Neuronal stem cell (in vitro differentiated cells): ENCODE data around the gene CLDN24.

Experiments
- DNase-seq: peaks from one replicate; pipeline ENCODE4 v3.0.0-alpha.2; 2013; ENCODE audit warnings: low spot score
- H2AFZ ChIP-seq: one replicate; pipeline ENCODE4 v1.6.1; 2013; ENCODE audit warnings: mild to moderate bottlenecking, low read length, inconsistent platforms
- H2AK5ac ChIP-seq: 2 replicates; pipeline ENCODE4 v1.6.1; 2013; ENCODE audit warnings: low read depth, mild to moderate bottlenecking, inconsistent platforms, low read length, moderate library complexity, mixed read lengths
- H2BK120ac ChIP-seq: 2 replicates; pipeline ENCODE4 v1.6.1; 2013; ENCODE audit warnings: low read depth, mild to moderate bottlenecking, inconsistent platforms, low read length, moderate library complexity, mixed read lengths
- H2BK12ac ChIP-seq: one replicate; pipeline ENCODE4 v1.6.1; 2013; ENCODE audit warnings: low read length, inconsistent platforms
- H2BK15ac ChIP-seq: 2 replicates; pipeline ENCODE4 v1.6.1; 2013; ENCODE audit warnings: mild to moderate bottlenecking, low read length, inconsistent platforms, mixed read lengths
- H2BK5ac ChIP-seq: one replicate; pipeline ENCODE4 v1.6.1; 2013; ENCODE audit warnings: inconsistent platforms, mild to moderate bottlenecking, low read length, moderate library complexity
- H3K14ac ChIP-seq: one replicate; pipeline ENCODE4 v1.6.1; 2013; ENCODE audit warnings: low read length, inconsistent platforms
- H3K18ac ChIP-seq: 2 replicates; pipeline ENCODE4 v1.6.1; 2013; ENCODE audit warnings: low read length, inconsistent platforms
- H3K23ac ChIP-seq: 2 replicates; pipeline ENCODE4 v1.6.1; 2013; ENCODE audit warnings: low read depth, mild to moderate bottlenecking, mixed read lengths, low read length, inconsistent platforms; ENCODE audit not compliant: poor library complexity
- H3K27ac ChIP-seq: replicated peaks from 3 replicates; pipeline ENCODE4 v1.5.1; 2013; ENCODE audit warnings: low read length, inconsistent platforms
- H3K27me3 ChIP-seq, 3 experiments: 2 replicates each; pipeline ENCODE4 v1.6.1; 2013; ENCODE audit warnings: low read length in 3 of 3, mild to moderate bottlenecking in 2 of 3, inconsistent platforms in 1 of 3, low read depth in 1 of 3, mixed read lengths in 1 of 3, moderate library complexity in 1 of 3; ENCODE audit not compliant: control insufficient read depth in 3 of 3, insufficient read depth in 3 of 3
- H3K36me3 ChIP-seq, 2 donors: replicated peaks in 1 of 2; 2 replicates each; pipeline ENCODE4 v1.6.1; 2013; ENCODE audit warnings: low read length in 2 of 2; ENCODE audit not compliant: control insufficient read depth in 2 of 2, insufficient read depth in 2 of 2
- H3K4ac ChIP-seq: 2 replicates; pipeline ENCODE4 v1.6.1; 2013; ENCODE audit warnings: inconsistent platforms, mild to moderate bottlenecking, low read length, moderate library complexity
- H3K4me1 ChIP-seq, 2 donors: 1 replicate in 1 of 2; 2 replicates in 1 of 2; pipeline ENCODE4 v1.6.1; 2013; ENCODE audit warnings: low read length in 2 of 2, low read depth in 1 of 2; ENCODE audit not compliant: control insufficient read depth in 2 of 2, insufficient read depth in 1 of 2
- H3K4me2 ChIP-seq: one replicate; pipeline ENCODE4 v1.6.1; 2013; ENCODE audit warnings: mild to moderate bottlenecking, low read length, inconsistent platforms; ENCODE audit not compliant: insufficient read depth, poor library complexity, severe bottlenecking
- H3K4me3 ChIP-seq, 2 donors: 2 replicates each; pipeline ENCODE4 v1.5.1; 2013; ENCODE audit warnings: low read length in 2 of 2, mild to moderate bottlenecking in 2 of 2, inconsistent platforms in 1 of 2, moderate library complexity in 1 of 2
- H3K79me1 ChIP-seq: one replicate; pipeline ENCODE4 v1.6.1; 2013; ENCODE audit warnings: low read depth, mild to moderate bottlenecking, inconsistent platforms, low read length, moderate library complexity
- H3K9ac ChIP-seq: one replicate; pipeline ENCODE4 v1.6.1; 2013; ENCODE audit warnings: mild to moderate bottlenecking, low read depth, low read length, inconsistent platforms; ENCODE audit not compliant: poor library complexity
- H3K9me3 ChIP-seq, 2 donors: replicated peaks in 1 of 2; 2 replicates each; pipeline versions ENCODE3 to v1.6.1; 2013; ENCODE audit warnings: low read length in 2 of 2, mild to moderate bottlenecking in 2 of 2, inconsistent platforms in 1 of 2, low read depth in 1 of 2, mixed read lengths in 1 of 2, moderate library complexity in 1 of 2; ENCODE audit not compliant: control insufficient read depth in 2 of 2, insufficient read depth in 1 of 2
- H4K8ac ChIP-seq: one replicate; pipeline ENCODE4 v1.6.1; 2013; ENCODE audit warnings: low read depth, mild to moderate bottlenecking, inconsistent platforms, low read length, moderate library complexity
- H4K91ac ChIP-seq: one replicate; pipeline ENCODE4 v1.6.1; 2013; ENCODE audit warnings: low read length, low read depth, mild to moderate bottlenecking, inconsistent platforms; ENCODE audit not compliant: poor library complexity
- WGBS, 2 donors: extraction: QIAGEN DNeasy Blood & Tissue Kit; methylation state at CpG; one replicate each; pipeline ENCODE4 v1.1.7; 2013; ENCODE audit warnings: missing lambda C conversion rate in 2 of 2, mixed read lengths in 1 of 2; ENCODE audit not compliant: insufficient read length in 2 of 2, insufficient replicate concordance in 1 of 2; ENCODE audit errors: extremely low coverage in 2 of 2; 5-methylcytosine and 5-hydroxymethylcytosine counted together

The CLDN24 gene

DNA sequence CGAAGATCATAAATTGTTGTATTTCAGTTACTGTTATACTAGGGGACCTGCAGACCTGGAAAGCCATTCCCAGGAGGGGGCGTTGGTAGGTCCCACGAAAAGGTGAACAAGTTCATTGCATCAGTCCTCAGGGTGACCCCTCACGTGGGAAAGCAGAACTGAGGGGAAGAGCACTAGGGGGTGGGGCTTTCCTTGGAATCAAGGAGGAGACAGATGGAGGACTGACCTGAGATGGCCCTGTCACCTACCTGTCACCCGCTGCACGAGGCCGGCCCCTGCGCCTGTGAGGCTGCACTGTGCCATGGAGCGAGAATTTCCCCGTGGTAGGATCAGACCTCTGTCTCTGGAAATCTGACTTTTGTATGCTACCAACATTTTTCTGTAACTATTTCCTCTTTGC, 41.8 kb upstream of the CLDN24 start:
- no peak overlapping the region for H2BK15ac ChIP-seq
- H3K18ac ChIP-seq, result peak overlapping the region; percentile 6
- no peak for DNase-seq
- H2BK5ac ChIP-seq, result no peak overlapping the region
- no peak overlapping the region for H2BK12ac ChIP-seq
- H3K27ac ChIP-seq, result no peak overlapping the region
- peaks cover 0 to 2% of the 10 kb centered on the region in 2 donors for H3K9me3 ChIP-seq
- H3K4ac ChIP-seq, result no peak overlapping the region
- H4K8ac ChIP-seq, result no peak overlapping the region
- WGBS, 2 donors, result no CpG with 5 or more reads among the region's 10 CpGs
- H3K4me2 ChIP-seq, result no peak overlapping the region
- H3K27me3 ChIP-seq, result no peaks in the 10 kb centered on the region
- H3K9ac ChIP-seq, result no peak overlapping the region
- H3K36me3 ChIP-seq, result no peaks in the 10 kb centered on the region
- no peak overlapping the region for H3K23ac ChIP-seq
- H3K4me1 ChIP-seq, result peaks cover 2 to 3% of the 10 kb centered on the region in 2 donors
- H3K4me3 ChIP-seq, result no peak overlapping the region
- no peak overlapping the region for H2AK5ac ChIP-seq
- H2BK120ac ChIP-seq, result no peak overlapping the region
- peak overlapping the region; percentile 70 for H2AFZ ChIP-seq
- H3K79me1 ChIP-seq, result no peaks in the 10 kb centered on the region
- H3K14ac ChIP-seq, result no peak overlapping the region
- H4K91ac ChIP-seq, result no peak overlapping the region

DNA sequence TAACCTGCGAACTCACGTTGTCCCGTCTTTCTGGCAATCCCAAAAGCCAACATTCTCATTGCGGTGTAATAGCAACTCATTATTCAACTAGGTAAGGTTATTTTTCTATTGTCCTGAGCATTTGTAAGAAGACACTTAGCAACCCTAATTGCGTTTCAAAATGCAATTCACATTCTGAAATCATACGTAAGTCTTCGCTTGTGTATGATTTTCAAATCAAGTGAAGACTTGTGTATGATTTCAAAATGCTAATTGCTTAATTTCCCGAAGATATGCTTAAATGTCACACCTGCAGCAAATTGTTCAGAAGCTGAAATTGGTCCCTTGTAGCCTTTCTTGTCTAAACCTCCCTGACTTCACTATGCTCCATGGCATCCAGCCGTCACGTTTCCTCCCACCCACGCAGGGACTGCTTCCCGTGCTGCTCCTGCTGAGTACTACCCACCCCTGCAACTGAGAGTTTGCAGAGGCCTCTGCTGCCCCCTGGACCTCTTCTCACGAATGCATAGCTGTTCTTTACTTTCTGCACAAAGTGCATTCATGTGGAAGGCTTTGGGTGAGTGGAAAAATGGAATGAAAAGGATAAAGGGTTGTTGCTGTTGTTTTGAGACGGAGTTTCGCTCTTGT, 40.8 kb upstream of the CLDN24 start:
- no peak overlapping the region for H3K14ac ChIP-seq
- H3K9me3 ChIP-seq, result peaks cover 0 to 2% of the 10 kb centered on the region in 2 donors
- no peak overlapping the region for H2BK5ac ChIP-seq
- H3K4ac ChIP-seq, result no peak overlapping the region
- no peak overlapping the region for H3K27ac ChIP-seq
- no peak overlapping the region for H2BK15ac ChIP-seq
- H2AFZ ChIP-seq, result no peak overlapping the region
- no peak for DNase-seq
- no peak overlapping the region for H2AK5ac ChIP-seq
- no peaks in the 10 kb centered on the region for H3K36me3 ChIP-seq
- H4K91ac ChIP-seq, result no peak overlapping the region
- no peak overlapping the region for H2BK12ac ChIP-seq
- no peak overlapping the region for H3K9ac ChIP-seq
- no CpG with 5 or more reads among the region's 15 CpGs for WGBS, 2 donors
- no peaks in the 10 kb centered on the region for H3K79me1 ChIP-seq
- H3K4me2 ChIP-seq, result no peak overlapping the region
- no peak overlapping the region for H4K8ac ChIP-seq
- no peak overlapping the region for H3K18ac ChIP-seq
- peaks cover 3 to 5% of the 10 kb centered on the region in 2 donors for H3K4me1 ChIP-seq
- no peak overlapping the region for H3K4me3 ChIP-seq
- H2BK120ac ChIP-seq, result no peak overlapping the region
- no peaks in the 10 kb centered on the region for H3K27me3 ChIP-seq
- no peak overlapping the region for H3K23ac ChIP-seq

DNA sequence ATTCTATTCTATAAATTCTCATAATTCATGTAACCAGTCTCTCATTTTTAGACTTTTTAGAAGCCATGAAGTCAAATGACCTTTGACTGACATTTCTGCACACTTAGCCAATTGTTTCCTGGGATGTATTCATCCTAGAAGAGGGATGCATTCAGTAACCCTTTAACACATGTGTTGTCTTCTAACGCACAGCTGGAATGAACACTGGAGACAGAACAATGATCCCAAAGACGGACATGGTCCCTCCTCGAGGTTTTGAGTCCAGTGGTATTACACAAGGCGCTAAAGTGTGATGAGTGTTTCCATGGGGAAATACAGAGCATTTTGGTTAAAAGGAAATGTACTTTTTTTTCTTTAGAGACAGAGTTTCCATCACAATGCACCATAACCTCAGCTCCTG, 39.8 kb upstream of the CLDN24 start:
- WGBS, 2 donors, result no CpG with 5 or more reads among the region's 4 CpGs
- no peak overlapping the region for H2BK15ac ChIP-seq
- H3K27ac ChIP-seq, result no peak overlapping the region
- H3K27me3 ChIP-seq, result no peaks in the 10 kb centered on the region
- H2BK5ac ChIP-seq, result no peak overlapping the region
- H2BK120ac ChIP-seq, result no peak overlapping the region
- H2BK12ac ChIP-seq, result no peak overlapping the region
- H3K79me1 ChIP-seq, result no peaks in the 10 kb centered on the region
- H3K36me3 ChIP-seq, result no peaks in the 10 kb centered on the region
- H3K9ac ChIP-seq, result no peak overlapping the region
- H3K14ac ChIP-seq, result no peak overlapping the region
- H3K18ac ChIP-seq, result no peak overlapping the region
- no peak overlapping the region for H3K4ac ChIP-seq
- peaks cover 0 to 3% of the 10 kb centered on the region in 2 donors for H3K9me3 ChIP-seq
- H2AFZ ChIP-seq, result no peak overlapping the region
- H3K4me3 ChIP-seq, result no peak overlapping the region
- peaks cover 3 to 5% of the 10 kb centered on the region in 2 donors for H3K4me1 ChIP-seq
- H4K91ac ChIP-seq, result no peak overlapping the region
- no peak overlapping the region for H2AK5ac ChIP-seq
- H3K4me2 ChIP-seq, result no peak overlapping the region
- no peak overlapping the region for H4K8ac ChIP-seq
- no peak overlapping the region for H3K23ac ChIP-seq
- no peak for DNase-seq

DNA sequence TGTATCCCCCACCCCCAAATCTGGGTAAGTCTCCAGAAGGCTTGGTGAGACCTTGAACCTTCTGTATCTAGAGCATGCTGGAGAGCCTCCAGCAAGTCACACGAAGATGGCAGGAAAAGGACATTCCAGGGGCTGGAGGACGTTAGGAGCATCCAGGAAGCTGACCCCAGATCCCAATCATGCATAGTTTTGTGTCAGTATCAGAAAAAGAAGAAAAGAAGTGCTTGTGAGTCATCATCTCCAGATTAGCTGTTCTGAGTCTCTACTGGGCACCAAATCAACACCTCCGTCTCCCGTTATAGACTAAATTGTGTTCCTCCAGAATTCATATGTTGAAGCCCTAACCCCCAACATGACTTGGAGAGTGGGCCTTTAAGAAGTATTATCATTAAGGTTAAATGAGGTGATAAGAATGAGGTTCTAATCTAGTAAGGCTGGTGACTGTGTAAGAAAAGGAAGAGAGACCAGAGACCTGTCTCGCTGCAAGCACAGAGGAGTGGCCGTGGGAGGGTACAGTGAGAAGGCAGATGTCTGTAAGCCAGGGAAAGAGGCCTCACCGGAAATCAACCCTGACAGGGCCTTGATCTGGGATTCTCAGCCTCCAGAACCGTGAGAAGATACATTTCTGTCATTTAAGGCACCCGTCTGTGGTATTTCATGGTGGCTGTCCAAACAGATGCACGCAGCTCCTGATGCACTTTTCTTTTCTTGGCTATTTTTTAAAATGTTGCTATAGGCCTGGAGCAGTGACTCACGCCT, 38.1 kb upstream of the CLDN24 start:
- Histone ChIP-seq H2BK12ac (no peak overlapping the region), H3K9me3 (peaks cover 0 to 3% of the 10 kb centered on the region in 2 donors), H2BK5ac (no peak overlapping the region), H3K14ac (no peak overlapping the region), H3K4me2 (no peak overlapping the region), H3K23ac (no peak overlapping the region), H3K4ac (no peak overlapping the region), H3K4me3 (no peak overlapping the region), H3K27ac (no peak overlapping the region), H4K91ac (no peak overlapping the region), H3K36me3 (no peaks in the 10 kb centered on the region), H3K9ac (no peak overlapping the region), H2AK5ac (no peak overlapping the region), H2AFZ (no peak overlapping the region), H2BK120ac (no peak overlapping the region), H4K8ac (no peak overlapping the region), H3K79me1 (no peaks in the 10 kb centered on the region), H3K27me3 (no peaks in the 10 kb centered on the region), H3K18ac (no peak overlapping the region), H2BK15ac (no peak overlapping the region), H3K4me1 (peaks cover 3 to 5% of the 10 kb centered on the region in 2 donors)
- no CpG with 5 or more reads among the region's 11 CpGs for WGBS, 2 donors
- DNase-seq, result no peak
